NCI-H146 (cell line): ENCODE results near the gene GPSM3.
"Not testable (repeated sequence)": the region's sequence is repeated elsewhere in the genome, so short reads cannot be mapped to it uniquely, and the experiment has no call there.

Experiments
- DNase-seq: peaks from one replicate; lab custom pipeline; 2025; lab: John Stamatoyannopoulos, UW

Gene GPSM3

GRCh38 chr6:32187009-32187709, 5.3 kb downstream of the GPSM3 start:
- DNase-seq = no peak

DNA sequence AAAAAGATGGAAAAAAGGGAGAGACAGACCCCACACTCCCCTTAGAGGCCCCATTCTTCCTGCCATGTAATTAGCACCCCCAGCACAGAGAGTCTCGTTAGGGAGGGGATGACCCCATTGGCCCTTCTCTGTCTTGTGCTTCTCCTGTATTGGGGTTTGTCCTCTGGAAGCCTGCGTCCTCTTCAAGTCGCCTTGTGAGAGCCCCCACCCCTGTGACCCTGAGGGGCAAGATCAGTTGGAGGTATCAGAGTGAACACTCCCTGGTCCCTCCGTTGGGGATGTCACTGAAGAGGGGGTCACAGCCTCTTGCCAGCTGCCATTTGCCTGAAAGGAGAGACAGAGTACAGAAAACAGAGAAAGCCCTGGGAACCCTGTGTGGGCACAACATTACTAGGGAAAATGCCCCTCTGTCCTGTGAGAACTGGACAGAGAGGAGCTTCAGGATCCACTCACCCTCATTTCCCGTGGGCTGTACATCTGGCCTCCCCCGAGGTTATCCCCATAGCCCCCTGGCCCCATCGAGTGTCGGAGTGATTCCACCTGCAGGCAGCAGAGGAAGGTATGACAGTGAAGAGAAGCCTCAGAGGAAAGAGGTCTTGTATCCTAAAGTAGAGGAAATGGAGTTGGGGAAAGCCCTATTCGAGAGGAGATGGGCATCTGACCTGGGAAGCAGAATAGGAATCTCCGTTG, 6.1 kb downstream of the GPSM3 start:
- not testable (repeated sequence) for DNase-seq

GRCh38 chr6:32185681-32186131, 6.7 kb downstream of the GPSM3 start:
- DNase-seq = not testable (repeated sequence)

- DNase-seq = no peak
These were observed 8.3 kb downstream of the GPSM3 start, which contains the start of gene AGER for GRCh38 chr6:32184084-32184640. AGER (minus strand) TSS chr6:32184253; CDS start chr6:32184222, 31 bp downstream.

GRCh38 chr6:32183483-32184083, 8.9 kb downstream of the GPSM3 start:
- no peak for DNase-seq

DNA sequence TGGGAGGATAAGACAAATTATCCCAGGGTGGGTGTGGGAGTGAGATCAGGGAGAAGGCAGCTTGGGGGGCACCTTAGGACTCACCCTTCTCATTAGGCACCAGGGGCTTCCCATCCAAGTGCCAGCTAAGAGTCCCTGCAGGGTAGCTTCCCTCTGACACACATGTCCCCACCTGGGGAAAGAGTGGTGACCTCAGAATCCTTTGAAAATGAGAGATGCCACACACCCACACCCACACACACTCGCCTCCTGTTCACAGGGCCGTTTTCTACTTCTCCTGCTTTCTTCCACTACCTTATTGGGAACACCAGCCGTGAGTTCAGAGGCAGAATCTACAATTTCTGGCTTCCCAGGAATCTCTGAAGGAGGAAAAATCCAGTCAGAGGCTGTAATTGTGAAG, 9.4 kb downstream of the GPSM3 start:
- no peak for DNase-seq

GRCh38 chr6:32182555-32182981, 9.9 kb downstream of the GPSM3 start:
- no peak for DNase-seq

- no peak for DNase-seq
These were observed 10.4 kb downstream of the GPSM3 start for GRCh38 chr6:32181915-32182529.

DNA sequence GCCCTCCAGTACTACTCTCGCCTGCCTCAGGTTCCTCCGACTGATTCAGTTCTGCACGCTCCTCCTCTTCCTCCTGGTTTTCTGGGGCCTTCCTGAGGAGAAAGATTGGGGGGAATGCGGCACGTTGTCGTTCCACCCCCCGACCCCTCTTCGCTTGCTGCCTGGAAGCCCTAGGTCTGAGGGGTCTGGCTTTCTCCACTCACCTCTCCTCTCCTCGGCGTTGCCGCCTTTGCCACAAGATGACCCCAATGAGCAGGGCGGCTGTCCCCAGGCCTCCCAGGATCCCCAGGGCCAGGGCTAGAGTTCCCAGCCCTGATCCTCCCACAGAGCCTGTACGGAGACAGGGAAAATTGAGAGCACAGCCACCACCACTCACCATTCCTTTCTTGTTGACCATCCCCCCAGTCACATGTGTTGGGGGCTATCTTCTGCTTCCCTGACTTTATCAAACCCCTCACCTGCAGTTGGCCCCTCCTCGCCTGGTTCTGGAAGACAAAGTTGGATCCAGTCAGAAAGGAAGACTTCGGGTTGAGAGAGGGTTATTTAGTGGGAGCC, 11.2 kb downstream of the GPSM3 start:
- DNase-seq = no peak

GRCh38 chr6:32179766-32180405, 12.6 kb downstream of the GPSM3 start:
- no peak for DNase-seq

- DNase-seq = no peak
These were observed 13.6 kb downstream of the GPSM3 start for GRCh38 chr6:32178547-32179440.

GRCh38 chr6:32177788-32178546, 14.5 kb downstream of the GPSM3 start, which contains the start of gene RNF5:
RNF5 (plus strand) TSS chr6:32178405; CDS start chr6:32178512, 107 bp downstream.
- DNase-seq = peak; percentile 99

GRCh38 chr6:32177183-32177787, 15.2 kb downstream of the GPSM3 start:
- peak; percentile 78 for DNase-seq

DNA sequence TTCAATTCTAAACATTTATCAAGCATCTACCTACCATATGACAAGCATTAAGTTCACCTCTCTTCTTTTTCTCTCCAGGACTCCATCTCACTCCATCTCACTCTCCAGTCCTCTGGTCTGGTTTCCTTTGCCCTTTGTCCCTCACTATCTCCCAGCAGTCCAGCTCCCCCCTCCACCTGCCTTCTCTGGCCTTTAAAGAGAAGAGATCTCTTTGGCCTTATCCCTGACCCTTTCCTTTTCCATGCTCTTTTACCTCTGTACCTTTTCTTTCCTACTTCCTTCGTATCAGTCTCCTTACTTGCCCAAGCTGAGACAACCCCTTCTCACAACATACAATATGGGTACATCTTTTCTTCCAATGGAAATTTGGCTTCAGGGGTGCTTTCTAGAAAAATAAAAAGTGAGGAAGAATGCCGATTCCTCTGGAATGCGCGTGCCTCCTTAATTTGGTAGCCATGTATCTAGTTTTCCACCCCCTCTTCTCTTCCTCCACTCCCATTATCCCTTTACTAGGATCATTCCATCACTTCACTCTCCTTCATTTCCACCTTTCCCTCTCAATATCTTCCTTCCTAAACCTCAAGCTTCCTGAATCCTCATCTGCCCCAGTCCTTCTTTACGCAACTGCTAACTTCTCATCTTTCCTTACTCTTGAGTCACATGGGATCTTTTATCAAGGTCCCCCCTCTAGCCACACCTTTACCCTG, 15.8 kb downstream of the GPSM3 start:
- peak; percentile 22 for DNase-seq

DNA sequence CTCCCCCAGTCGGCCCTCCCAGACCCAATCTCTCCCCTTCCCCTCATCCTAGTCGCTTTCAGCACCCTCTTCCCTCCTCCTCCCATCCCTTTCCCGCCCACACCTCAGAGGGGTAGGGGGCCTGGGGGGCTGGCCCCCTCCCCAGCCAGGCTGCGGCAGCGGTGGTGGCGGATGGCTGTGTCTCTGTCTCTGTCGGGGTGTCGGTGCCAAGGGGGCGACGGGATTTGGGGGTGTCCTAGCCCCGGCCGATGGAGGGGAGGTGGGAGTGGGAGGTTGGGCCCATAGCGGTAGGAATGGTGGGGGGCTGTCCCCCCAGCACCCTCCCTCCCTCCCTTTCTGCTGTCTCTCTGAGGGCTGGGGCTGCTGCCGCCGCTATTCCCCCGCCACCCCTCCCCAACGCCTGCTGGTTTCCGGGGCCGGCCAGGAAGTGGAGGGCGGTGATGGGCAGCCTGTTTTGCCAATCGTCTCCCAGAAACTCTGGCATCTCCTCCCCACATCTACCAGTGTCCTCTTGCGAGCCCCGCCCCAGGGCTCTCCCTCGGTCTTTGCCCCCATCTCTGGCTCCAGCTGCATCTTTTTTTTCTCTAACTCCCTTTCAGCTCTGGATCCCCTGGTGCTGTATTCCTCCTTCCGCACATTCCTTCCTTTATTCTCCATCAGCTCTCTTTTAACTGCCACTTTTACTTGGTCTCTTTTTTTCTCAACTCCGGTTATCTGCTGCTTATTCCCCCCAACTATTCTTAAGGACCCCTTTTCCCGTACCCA, 16.6 kb downstream of the GPSM3 start, which contains the start of gene AGPAT1:
Gene AGPAT1, minus strand, starts transcription at position 374 of the 765 bp plus-strand sequence. CDS start 4,588 bp downstream, outside the sequence.
- DNase-seq = peak; percentile 97

- no peak for DNase-seq
These were observed 17.1 kb downstream of the GPSM3 start for GRCh38 chr6:32175322-32175710.

GRCh38 chr6:32174416-32174815, 18.0 kb downstream of the GPSM3 start:
- DNase-seq = no peak
